COLO668 (cell line): ENCODE results near the gene FGR.

Source experiments
- DNase-seq: peaks from one replicate; lab custom pipeline; 2025; ENCODE audit not compliant: unreplicated experiment; lab: John Stamatoyannopoulos, UW

The FGR gene

DNA sequence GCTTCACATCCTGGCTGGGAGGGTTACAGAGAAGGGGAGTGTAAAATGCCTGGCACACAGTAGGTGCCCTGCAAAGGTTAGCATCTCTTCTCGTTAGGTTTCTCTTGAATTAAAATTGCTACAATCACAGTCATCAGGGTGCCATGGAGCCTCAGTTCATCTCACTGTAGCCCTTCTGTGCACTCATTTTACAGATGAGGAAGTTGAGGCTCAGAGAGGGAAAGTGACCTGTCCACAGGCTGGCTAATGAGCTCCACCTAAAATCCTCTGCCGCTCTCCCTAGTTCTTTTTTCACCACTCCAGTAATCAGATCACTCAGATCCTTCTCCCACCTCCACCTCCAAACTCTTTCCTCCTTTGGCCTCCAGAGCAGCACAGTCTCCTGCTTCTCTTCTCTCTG, 17.6 kb downstream of the FGR start:
- no peak for DNase-seq

DNA sequence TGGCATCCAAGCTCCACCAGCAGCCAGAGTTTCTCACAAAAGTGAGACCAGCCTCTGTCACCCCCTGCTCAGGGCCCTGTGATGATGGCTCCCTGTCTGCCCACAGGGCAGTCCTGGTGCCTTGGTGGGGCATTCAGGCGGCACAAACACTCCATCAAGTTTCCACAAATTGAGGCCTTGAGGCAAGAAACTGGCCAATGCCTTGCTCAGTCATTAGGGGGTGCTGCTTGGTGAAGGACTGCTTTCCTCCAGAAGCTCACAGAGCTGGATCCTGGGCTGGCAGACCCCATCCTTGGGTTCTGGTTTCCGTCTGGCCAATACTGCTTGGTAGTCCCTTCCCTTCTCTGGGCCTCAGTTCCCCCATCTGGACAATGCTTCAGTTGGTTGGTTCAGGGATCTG, 18.5 kb downstream of the FGR start:
- DNase-seq = no peak

DNA sequence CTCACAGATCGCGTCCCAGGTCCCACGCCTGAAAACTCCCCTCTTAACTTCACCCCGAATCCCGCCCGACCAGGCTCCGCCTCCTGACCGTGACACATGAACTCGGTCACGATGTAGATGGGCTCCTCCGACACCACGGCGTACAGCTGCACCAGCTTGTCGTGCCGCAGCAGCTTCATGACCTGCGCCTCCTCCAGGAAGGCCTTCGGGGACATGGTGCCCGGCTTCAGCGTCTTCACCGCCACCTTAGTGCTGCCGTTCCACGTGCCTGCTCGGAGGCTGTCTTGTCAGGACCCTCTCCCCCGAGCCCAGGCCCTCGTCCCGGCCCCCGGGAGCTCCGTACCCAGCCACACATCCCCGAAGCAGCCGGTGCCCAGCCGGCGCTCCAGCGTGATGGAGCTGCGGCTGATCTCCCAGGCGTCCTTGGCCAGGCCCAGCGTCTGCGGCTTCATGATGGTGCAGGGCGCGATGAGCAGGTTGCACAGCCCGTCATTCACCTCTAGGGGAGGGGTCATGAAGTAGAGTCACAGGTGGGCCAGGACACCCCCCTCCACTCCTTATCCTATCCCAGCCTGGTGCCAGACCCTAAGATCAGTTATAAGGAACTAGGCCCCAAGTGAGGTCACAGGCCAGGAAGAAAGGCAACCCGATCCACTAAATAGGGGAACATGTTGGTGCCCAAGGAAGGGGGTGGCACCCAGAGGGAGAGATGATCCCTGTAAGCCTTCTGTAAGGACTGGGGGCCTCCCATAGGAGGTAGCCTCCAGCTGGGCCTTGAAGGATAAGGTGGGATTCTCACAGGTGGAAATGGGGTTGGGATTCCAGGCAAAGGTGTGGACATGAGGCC, 19.4 kb downstream of the FGR start:
- DNase-seq = no peak

DNA sequence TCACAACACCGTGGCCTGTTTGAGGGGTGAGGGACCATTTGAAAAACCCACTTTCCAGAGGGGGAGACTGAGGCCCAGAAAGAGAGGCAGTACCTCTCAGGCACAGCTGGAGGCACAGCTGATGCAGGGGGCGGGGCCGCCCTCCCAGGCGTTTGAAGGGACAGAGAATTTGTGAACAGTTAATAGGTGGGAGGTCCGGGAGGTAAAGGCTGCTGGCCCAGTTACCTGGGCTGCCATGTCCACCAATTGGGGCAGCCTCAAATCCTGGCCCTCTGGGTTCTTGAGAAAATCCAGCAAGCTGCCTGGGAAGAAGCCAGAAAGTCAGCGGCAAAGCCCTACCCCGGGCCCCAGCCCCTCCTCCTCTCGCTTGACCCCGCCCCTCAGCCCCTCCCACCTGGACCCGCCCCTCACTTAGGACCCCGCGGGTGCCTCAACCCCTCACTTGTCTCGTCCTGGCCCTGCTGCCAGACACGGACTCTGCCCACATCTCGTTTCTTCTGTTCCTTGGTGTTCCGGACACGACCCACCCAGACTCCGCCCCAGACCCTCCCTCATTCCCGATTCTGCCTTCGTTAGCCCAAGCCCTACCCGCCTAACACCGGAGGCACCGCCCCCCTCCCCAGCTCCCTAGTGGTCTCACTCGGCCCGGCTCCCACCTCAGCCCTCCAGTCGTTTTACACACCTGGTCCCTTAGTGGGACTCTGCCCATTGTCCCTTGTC, 20.2 kb downstream of the FGR start:
- no peak for DNase-seq

DNA sequence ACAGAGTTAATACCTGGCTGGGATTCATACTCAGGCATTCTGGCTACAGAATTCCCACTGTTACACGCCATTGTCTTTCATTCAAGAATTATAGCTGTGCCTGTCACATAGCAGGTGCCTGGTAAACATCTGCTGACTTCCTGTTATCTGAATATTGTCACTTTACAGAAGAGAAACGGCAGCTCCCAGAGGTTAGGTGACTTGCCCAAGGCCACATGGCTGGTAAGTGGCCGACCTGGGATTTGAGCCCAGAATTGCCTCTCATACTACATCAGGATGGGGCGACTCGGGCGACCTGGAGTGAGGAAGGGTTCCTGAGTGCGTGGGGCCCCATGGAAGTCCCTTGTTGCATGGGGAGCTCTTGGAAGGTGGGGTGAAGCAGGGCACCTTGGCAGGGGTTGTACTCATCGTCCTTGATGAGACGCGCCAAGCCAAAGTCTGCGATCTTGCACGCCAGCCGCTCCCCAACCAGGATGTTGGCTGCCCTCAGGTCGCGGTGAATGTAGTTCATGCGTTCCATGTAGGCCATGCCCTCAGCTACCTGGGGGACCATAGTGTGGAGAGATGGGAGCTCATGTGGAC, 20.9 kb downstream of the FGR start:
- DNase-seq = peak; percentile 27

DNA sequence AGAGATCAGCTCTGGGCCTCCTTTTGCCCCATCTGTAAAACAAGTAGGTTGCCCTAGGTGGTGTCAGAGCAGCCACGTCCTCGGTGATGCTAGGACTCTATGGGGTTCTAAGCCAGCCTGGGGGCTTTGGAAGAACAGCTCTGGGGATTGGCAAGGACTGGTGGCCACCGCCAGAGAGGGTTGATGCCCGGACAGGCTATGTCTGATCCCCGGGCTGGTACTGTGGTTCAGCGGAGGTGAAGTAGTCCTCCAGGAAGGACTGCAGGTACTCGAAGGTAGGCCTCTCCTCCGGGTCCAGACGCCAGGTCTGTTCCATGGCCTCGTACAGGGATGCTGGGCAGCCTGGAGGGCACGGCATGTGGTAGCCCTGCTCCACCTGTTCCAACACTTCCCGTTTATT, 22.3 kb downstream of the FGR start:
- no peak for DNase-seq

DNA sequence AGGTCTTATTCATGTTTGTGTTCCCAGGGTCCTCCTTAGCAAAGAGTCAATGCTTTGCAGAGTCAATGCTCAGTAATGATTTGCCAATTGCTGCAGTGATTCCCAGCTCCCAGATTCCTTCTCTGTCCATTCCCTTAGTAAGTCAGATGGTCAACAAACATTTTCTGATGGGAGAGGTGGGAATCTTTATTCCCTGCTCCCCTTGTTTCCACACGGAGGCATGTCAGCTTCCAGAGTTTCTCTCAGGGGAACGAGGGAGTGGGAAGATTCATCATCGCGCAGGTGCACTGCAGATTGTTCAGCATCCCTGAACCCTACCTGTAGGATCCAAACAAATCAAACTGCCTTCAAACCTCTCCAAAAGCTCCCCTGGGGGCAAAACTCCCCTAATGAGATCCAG, 23.5 kb downstream of the FGR start:
- DNase-seq = no peak

DNA sequence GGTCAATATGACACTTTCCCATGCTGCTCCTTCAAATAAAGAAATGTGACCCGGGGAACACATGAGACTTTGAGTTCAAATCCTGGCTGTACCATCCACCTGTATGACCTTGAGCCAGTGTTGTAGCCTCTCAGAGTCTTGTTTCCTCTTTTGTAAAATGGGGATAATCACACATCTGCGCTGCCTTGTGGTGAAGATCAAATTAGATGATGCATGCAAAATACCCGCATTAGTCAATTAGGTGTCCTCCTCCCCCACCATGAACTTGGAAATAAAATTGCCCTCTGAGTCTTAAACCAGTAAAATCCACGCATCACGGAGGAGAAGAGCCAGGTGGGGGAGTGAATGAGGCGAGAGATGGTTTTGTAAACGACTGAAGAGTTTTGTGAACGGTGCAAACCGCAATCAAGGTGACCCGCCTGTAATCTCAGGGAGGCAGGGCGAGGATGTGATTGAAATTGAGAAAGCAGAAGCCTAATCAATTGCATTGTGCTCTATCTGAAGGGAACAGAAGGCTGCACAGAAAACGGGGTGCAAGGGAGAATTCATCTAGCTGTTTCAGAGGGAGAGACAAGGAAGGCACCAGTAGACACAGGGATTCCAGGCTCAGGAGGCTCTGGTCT, 25.3 kb downstream of the FGR start:
- no peak for DNase-seq

DNA sequence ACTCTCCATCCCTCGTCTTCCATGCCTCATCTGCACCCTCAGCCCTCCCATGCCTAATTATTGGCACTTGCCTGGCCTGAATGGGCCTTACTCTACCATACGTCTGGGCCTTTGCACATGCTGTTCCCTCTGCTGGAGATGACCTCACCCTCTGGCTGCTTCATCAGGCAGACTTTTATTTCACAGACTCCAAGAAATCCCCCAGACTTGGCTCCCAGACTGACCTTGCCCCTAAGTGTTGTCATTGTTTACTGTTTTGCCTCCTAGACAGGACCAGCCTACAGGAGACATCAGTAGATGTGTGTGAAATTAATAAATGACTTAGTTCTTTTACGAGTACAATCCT, 25.8 kb downstream of the FGR start:
- no peak for DNase-seq

DNA sequence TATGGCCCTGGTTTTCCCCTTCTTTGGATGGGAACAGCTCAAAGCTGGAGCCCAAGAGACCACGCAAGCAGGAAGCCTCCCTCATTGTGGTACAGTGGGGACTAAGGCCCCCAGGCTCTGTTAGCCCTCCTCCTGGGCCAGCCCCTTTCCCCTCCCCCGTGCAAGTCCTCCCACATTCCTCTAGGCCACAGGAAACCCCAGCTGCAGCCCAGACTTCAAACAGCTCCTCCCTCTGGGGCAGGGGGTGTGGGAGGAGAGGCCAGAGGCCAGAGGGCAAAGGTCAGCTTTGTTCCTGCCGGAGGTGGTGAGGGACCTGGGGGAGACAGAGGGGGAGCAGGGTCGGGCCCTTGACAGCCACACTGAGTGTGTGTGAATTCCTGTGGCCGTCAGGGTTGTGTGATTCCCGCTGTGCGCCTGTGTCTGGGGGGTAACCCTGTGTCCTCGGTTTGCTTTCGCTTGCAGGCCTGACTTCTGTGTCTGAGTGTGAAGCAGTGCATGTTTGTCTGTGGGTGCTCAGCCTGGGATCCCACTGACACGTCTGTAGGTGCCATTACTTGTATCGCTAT, 27.7 kb downstream of the FGR start:
- no peak for DNase-seq

DNA sequence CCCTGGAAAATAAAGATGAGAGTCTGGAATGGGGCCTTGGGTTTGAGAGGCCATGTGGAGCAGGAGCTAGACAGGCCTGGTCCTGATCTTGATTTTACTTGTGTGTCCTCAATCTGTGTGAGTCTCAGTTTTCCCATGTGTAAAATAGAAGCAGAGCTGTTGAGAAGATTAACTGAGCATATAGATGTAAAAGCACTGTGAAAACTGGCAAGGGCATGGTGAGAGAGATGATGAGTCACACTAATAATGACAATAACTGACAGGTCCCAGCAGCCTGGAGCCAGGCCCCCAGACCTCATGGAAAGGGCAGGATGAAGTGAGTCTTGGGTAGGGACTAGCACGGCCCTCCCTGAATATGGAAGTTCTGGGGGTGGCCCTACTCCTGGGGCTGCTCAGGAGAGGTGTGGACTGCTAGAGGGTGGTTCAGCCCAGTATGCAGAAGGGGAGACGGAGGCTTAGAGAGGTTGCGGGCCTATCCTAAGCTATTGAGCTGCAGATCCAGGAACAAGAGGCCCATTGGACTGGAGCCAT, 28.2 kb downstream of the FGR start:
- DNase-seq = no peak

DNA sequence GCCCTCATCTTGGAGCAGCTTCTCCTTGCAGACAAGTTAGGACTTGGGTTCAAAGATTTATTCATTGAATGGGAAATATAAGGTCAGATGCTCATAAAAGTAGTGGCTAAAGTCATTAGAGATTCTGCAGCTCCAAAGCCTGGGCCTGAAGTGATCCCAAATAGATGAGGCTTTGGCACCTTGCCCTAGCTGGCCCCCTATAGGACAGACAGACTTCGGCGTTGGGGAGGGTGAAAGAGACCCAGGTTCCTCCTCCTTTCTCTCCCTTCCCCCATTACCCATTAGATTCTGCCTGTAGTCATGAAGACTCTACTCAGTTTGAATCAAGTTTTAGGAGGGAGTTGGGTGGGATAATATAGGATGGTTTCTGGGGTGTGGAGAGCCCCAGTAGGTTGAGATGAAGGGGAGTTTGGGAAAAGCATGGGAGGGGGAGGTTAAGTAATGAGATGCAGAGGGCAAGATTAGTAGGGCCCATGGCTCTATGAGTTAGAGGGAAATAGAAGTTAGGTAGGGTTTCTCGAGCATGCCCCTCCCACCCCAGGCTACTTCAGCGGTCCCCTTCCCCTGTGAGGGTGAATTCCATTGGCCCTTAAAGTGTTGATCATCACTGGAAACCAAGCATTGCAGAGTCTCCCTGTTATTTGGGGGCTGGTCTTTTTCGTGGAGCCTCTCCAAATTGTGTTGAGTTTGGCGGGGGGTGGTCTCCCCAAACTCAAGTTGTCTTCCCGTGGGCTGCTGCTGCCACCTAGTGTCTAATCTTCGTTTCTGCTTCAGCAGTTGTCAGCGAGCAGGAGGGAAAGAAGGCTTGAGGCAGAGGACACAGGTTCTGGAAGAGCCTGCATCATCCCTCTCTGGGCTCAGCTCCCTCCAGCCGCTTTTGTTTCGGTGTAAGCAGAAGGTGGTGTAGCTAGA, 28.9 kb downstream of the FGR start:
- DNase-seq = peak; percentile 65

DNA sequence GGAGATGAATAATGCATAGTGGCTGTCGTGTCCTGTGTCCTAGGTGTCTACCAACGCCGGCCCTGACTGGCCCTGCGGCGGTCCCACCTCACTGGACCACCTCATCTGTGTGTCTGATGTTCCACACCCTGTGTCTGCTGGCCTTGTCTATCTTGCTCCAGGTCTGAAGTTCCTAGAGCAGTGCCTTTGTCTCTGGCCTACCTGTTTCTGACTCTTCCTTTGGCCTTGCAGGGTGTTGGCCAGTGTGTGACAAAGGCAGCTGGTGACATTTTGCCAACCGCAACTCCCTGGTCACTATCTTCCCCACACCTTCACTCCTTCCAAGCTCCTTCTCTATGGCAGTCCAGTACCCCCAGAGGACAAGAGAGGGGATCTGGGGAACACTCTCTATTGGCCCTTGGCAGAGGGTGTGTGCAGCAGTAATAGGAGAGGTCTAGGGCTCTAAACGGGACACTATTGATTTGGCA, 29.7 kb downstream of the FGR start:
- DNase-seq = no peak

DNA sequence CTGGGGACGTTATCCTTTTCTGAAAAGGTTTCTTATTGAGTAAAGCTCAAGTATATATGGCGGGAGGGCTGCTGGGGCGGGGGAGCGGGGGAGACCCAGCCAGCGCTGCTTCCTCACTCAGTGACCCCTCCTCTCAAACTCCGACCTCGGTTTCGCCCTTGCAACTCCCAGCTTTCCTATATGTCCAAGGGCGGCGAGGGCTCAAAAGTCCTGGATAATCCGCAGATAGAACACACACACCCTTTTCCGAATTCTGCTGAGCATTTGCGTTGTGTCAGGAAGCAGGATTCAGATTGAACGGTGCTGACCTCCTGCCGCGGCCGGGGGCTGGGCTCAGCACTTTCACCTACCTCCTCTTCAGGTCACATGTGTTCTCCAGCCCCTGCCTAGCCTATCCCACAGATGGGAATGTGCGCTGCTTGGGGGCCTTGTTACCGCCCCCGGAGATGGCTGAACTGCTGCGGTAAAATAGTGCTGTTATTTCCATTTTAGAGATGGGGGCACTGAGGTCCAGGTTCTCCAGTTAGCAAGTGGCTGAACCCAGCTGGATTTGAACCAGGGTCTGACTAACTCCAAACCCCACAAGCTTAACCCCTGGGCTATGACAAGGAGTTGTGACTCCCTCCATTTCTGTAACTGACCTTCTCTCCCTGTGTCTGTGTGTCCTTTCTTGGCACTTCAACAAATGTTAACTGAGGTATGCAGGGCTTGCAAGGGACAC, 30.2 kb downstream of the FGR start:
- DNase-seq = no peak

DNA sequence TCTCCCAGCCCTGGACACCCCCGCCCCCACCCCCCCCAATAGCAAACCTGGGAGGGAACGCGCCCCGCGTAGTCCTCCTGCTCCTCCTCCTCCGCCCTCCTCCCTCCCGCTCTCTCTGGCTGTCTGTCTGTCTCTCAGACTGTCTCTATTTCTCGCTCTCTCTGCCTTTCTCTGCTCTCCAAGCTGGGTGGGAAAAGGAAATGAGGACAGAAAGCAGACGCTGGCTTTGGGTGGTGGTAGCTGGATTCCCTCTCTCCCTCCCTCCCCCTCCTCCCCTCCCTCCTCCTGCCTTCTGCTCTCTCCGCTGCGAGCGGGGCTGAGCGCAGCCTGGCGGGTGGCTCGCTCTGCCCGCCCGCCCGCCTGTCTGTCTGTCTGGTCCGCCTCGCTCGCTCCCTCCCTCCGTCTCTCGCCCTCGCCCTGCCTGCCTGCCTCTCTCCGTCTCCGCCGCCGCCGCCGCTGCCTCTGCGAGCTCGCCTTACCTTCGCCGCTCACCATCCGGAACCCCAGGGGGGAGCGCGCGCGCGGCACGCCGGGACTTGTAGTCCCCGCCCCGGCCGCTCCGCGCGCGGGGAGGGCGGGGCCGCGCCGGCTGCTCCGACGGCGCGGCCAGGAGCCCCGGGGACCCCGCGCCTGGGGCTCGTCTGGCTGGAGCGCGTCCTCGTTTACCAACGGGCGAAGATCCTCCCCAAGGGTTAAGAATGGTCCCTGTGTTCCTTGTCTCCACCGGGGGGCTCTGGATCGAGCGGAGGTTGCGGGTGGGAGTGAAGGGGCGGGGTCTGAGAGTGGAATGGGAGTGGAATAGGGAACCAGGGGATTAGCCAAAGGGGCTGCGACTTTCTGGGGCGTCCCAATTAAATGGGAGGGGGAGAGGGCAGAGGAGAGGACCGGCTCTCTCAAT, 31.1 kb downstream of the FGR start, which contains the start of gene AHDC1:
Gene AHDC1 (minus strand): TSS at position 464 of the 898 bp plus-strand sequence. CDS start 52,029 bp downstream, outside the sequence.
- peak; percentile 99 for DNase-seq

DNA sequence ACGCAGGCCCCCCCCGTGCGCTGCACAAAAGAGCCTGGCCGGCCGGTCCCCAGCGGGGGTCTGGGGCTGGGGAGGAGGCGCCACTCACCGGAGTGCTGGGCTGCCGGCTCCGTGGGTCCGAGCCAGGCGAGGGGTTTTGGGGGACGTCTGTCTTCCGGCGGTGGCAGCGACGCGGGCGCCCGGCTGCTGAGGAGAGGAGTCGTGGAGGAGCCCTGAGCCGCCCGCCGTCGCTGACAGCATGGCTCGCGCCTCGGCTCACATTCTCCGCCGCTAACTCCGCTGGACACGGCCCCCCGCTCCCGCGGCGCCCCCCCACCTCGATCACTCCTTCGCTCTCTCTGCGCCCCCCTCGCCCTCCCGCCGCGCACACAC, 31.7 kb downstream of the FGR start:
- DNase-seq = peak; percentile 77

DNA sequence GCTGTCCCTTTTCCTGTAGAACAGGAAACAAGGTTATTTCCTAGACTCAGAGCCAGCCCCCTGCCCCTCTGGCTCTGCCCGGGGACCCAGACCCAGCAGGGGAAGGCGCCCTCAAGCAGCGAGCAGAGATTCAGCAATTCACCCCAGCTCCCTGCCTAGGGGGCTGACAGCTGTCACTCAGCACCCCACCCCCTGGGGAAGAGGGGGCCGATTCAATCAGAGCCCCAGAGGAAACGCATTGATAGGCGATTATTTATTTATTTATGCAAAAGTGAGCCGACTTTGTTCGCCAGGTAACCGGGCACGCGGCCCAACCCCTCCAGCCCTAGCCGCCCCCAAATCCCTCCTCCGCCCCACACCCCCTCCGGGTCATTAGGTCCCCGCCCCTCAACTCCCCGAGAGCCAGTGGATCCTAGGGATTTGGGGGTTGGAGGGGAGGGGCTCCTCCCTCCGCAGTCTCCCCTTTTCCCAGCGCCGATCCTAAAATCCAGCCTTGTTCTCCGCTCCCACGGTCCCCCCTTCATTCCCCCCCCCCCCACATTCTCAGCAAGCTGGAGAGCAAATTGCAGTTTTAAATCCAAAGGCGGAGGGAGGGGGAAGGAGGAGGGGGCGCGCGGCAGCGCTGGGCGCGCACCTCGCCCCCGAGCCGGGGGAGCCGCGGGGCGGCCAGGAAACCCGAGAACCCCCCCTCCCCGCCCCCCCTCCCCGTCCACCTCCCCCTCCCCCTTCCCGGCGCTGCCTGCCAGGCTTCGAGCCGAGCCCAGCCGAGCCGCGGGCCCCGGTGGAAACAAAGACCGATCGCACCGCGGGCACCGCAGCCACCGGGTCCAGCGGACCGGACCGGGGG, 32.3 kb downstream of the FGR start:
- peak; percentile 81 for DNase-seq
